ENCODE measurements around the gene ZNF500. TPM values are rescaled to one million over a fixed set of nuclear protein-coding genes. Genes with fewer than 3 reads are reported as not detected.

Gene ZNF500
- total and polyA plus RNA-seq, 2 experiments from 2014 or later, result 5.8 to 15.3 TPM

DNA sequence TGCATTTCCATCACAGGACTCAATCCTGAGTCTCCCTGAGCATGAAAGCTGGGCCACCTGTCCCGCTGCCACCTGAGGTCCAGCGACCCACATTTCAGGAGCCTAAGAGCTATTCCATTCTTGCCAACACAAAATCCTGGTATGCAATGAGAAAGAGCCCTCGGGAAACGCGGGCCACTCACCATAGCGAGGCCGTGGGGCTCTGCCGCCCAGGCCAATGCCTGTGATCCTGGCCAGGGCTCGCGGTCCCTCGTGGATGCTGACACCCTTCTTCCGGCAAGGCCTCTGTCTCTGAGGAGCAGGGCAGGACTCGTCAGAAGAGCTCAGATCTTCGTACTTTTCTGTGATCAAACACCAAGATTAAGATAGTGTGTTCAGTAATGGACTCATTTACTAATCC, 62.0 kb downstream of the ZNF500 start (continued):
- TF ChIP-seq ZNF462 (CRISPR knock-in tag; IDR thresholded peaks at IDR 0.05), result no peak
- TF ChIP-seq STAT1 (IDR thresholded peaks at IDR 0.05; ENCODE audit: unreplicated experiment), result no peak
- no peak for TF ChIP-seq EZH2 (IDR thresholded peaks at IDR 0.05; ENCODE audit: low read depth, unreplicated experiment)
- no peak for TF ChIP-seq POLR2AphosphoS5 (IDR thresholded peaks at IDR 0.05; ENCODE audit: low read depth)
- TF ChIP-seq CREB1 (CRISPR knock-in tag; IDR thresholded peaks at IDR 0.05; ENCODE audit: low read depth), result no peak
- TF ChIP-seq NANOG (IDR thresholded peaks at IDR 0.05; ENCODE audit: borderline replicate concordance), result no peak
- TF ChIP-seq ZNF114 (CRISPR knock-in tag; IDR thresholded peaks at IDR 0.05), result no peak
- TF ChIP-seq ZNF331 (CRISPR knock-in tag; IDR thresholded peaks at IDR 0.05; ENCODE audit: low read depth), result no peak

- H3K4me2 ChIP-seq, result no peak overlapping the region
- peaks cover 5% of the 10 kb centered on the region; the same call in 1 of the 2 replicates for H3K79me2 ChIP-seq (replicated peaks; ENCODE audit: insufficient read depth)
- peaks cover 51% of the 10 kb centered on the region for H3K36me3 Mint-ChIP-seq (ENCODE audit: low read depth)
- H3K27me3 Mint-ChIP-seq (ENCODE audit: insufficient read depth, low read depth, poor library complexity), result peaks cover 6% of the 10 kb centered on the region
- no peaks in the 10 kb centered on the region for H3K27me3 ChIP-seq (ENCODE audit: insufficient read depth)
- H4K20me1 ChIP-seq (replicated peaks; ENCODE audit: insufficient read depth), result peaks cover 7% of the 10 kb centered on the region
- no peaks in the 10 kb centered on the region for H3K4me1 Mint-ChIP-seq
- H3K9me2 ChIP-seq (ENCODE audit: insufficient read depth), result no peaks in the 10 kb centered on the region
- H3K9me3 Mint-ChIP-seq, result no peaks in the 10 kb centered on the region; the same call in 2 of the 3 replicates
- no peaks in the 10 kb centered on the region for H3K4me1 ChIP-seq (ENCODE audit: insufficient read depth)
- H3K27ac Mint-ChIP-seq, result no peak overlapping the region
- H3K36me3 ChIP-seq (ENCODE audit: insufficient read depth), result peaks cover 8% of the 10 kb centered on the region
- H3K4me3 ChIP-seq, result no peak overlapping the region
- no peak overlapping the region for H2AFZ ChIP-seq
- H3K4me3 Mint-ChIP-seq, result no peak overlapping the region
- DNase-seq (ENCODE audit: low spot score) (no peak), ATAC-seq (no peak)
- H3F3A ChIP-seq (replicated peaks; ENCODE audit: low read depth), result peaks cover 3% of the 10 kb centered on the region; the same call in 1 of the 2 replicates
- no peak overlapping the region for H3K27ac ChIP-seq (ENCODE audit: low read depth)
- TF ChIP-seq, protein P1, sequence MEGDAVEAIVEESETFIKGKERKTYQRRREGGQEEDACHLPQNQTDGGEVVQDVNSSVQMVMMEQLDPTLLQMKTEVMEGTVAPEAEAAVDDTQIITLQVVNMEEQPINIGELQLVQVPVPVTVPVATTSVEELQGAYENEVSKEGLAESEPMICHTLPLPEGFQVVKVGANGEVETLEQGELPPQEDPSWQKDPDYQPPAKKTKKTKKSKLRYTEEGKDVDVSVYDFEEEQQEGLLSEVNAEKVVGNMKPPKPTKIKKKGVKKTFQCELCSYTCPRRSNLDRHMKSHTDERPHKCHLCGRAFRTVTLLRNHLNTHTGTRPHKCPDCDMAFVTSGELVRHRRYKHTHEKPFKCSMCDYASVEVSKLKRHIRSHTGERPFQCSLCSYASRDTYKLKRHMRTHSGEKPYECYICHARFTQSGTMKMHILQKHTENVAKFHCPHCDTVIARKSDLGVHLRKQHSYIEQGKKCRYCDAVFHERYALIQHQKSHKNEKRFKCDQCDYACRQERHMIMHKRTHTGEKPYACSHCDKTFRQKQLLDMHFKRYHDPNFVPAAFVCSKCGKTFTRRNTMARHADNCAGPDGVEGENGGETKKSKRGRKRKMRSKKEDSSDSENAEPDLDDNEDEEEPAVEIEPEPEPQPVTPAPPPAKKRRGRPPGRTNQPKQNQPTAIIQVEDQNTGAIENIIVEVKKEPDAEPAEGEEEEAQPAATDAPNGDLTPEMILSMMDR (conservative IDR thresholded peaks at IDR 0.05; ENCODE audit: low read depth in 2 of 2), result no peak
- TF ChIP-seq STAT1 (IDR thresholded peaks at IDR 0.05; ENCODE audit: unreplicated experiment) (no peak), EZH2phosphoT487 (IDR thresholded peaks at IDR 0.05; ENCODE audit: unreplicated experiment) (no peak), EZH2 (IDR thresholded peaks at IDR 0.05; ENCODE audit: low read depth, unreplicated experiment) (no peak), NANOG (IDR thresholded peaks at IDR 0.05; ENCODE audit: borderline replicate concordance) (no peak), CREB1 (CRISPR knock-in tag; IDR thresholded peaks at IDR 0.05; ENCODE audit: low read depth) (no peak)
- TF ChIP-seq, protein P2, sequence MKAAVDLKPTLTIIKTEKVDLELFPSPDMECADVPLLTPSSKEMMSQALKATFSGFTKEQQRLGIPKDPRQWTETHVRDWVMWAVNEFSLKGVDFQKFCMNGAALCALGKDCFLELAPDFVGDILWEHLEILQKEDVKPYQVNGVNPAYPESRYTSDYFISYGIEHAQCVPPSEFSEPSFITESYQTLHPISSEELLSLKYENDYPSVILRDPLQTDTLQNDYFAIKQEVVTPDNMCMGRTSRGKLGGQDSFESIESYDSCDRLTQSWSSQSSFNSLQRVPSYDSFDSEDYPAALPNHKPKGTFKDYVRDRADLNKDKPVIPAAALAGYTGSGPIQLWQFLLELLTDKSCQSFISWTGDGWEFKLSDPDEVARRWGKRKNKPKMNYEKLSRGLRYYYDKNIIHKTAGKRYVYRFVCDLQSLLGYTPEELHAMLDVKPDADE (IDR thresholded peaks at IDR 0.05), result no peak
Measured at GRCh38 chr16:4704491-4704890, 62.5 kb downstream of the ZNF500 start.

Data from GM23338 (cell line).